HCT116 (cell line): ENCODE data around the gene DUSP16. TPM values are rescaled to one million over a fixed set of nuclear protein-coding genes. Genes with fewer than 3 reads are reported as not detected.
A peak's percentile ranks its signal among the peaks of the same experiment; 100 is the strongest.

Experiments used
- ATAC-seq: fragments of 200-7000 bp; cut with Tn5 transposase; 2 replicates; pipeline ENCODE4 v1.9.1; 2020; ENCODE audit warnings: mild to moderate bottlenecking, moderate library complexity
- BruUV-seq: library from RNA; stranded (reverse); fragments of 400-500 nt; replicated peaks from 2 replicates; lab custom pipeline; 2021; lab: Mats Ljungman, UMichigan
- CTCF ChIA-PET: fragments of 300-600 bp; sonication (Branson Sonifier 250); formaldehyde crosslinking; loops from one replicate; lab custom pipeline; 2021; ENCODE audit warnings: antibody characterized with exemption; lab: Charles Lee
- POLR2A ChIA-PET: fragments of 300-600, 350-600 bp; sonication (Branson Sonifier 250); formaldehyde crosslinking; loops from one replicate; lab custom pipeline; 2021; ENCODE audit warnings: antibody characterized with exemption; lab: Charles Lee
- RAD21 ChIA-PET, 2 experiments: fragments of 300-600 bp; sonication (Branson Sonifier 250); formaldehyde crosslinking; loops; one replicate each; lab custom pipeline; 2023; ENCODE audit warnings: low total read pairs in 2 of 2; ENCODE audit not compliant: uncharacterized antibody in 2 of 2, unreplicated experiment in 2 of 2, low non-redundant PET in 1 of 2; lab: Charles Lee
- DNase-seq: peaks from one replicate; pipeline ENCODE4 v3.0.0-alpha.2; 2010; ENCODE audit warnings: low read depth, low spot score
- H2AFZ ChIP-seq: fragments of 200-600 bp; shearing (Covaris generic), sonication (generic); 2 replicates; pipeline ENCODE4 v1.6.1; 2017; ENCODE audit warnings: low read depth, mixed run types, mixed read lengths, antibody characterized with exemption, low read length; ENCODE audit not compliant: poor library complexity, severe bottlenecking
- H3K27ac ChIP-seq: 2 replicates; pipeline ENCODE4 v1.5.1; 2012; ENCODE audit warnings: low read depth, low read length
- H3K27me3 ChIP-seq: fragments of 200-600 bp; sonication (generic); 2 replicates; pipeline ENCODE4 v1.6.1; 2016; ENCODE audit warnings: mixed run types, low read length, mixed read lengths; ENCODE audit not compliant: insufficient read depth
- H3K36me3 ChIP-seq, 2 experiments: fragments of 200-500 bp in 1 of 2; fragments of 200-600 bp in 1 of 2; sonication (Bioruptor generic) in 1 of 2; sonication (generic) in 1 of 2; 2 replicates each; pipeline versions ENCODE4 v1.5.1 to v1.6.1; 2014 to 2016; ENCODE audit warnings: low read length in 2 of 2, inconsistent platforms in 1 of 2, mixed read lengths in 1 of 2, mixed run types in 1 of 2; ENCODE audit not compliant: insufficient read depth in 2 of 2, control insufficient read depth in 1 of 2
- H3K4me1 ChIP-seq, 2 experiments: fragments of 200-600 bp in 1 of 2; sonication (generic) in 1 of 2; 2 replicates each; pipeline versions ENCODE4 v1.5.1 to v1.6.1; 2012 to 2017; ENCODE audit warnings: low read length in 2 of 2, inconsistent platforms in 1 of 2, mild to moderate bottlenecking in 1 of 2, mixed read lengths in 1 of 2, mixed run types in 1 of 2, moderate library complexity in 1 of 2; ENCODE audit not compliant: insufficient read depth in 2 of 2, control insufficient read depth in 1 of 2
- H3K4me2 ChIP-seq: fragments of 200-600 bp; sonication (generic); 2 replicates; pipeline ENCODE4 v1.6.1; 2017; ENCODE audit warnings: mixed run types, low read length, mixed read lengths
- H3K4me3 ChIP-seq, 2 experiments: fragments of 200-600 bp in 1 of 2; sonication (generic) in 1 of 2; replicated peaks in 1 of 2; 2 replicates each; pipeline ENCODE4 v1.5.1; 2011 to 2016; ENCODE audit warnings: low read length in 2 of 2, control low read depth in 1 of 2, low read depth in 1 of 2, mild to moderate bottlenecking in 1 of 2, mixed read lengths in 1 of 2, mixed run types in 1 of 2
- H3K79me2 ChIP-seq: fragments of 200-600 bp; sonication (generic); 2 replicates; pipeline ENCODE4 v1.6.1; 2017; ENCODE audit warnings: mild to moderate bottlenecking, mixed run types, low read length, moderate library complexity, mixed read lengths; ENCODE audit not compliant: insufficient read depth
- H3K9ac ChIP-seq: fragments of 200-600 bp; sonication (generic); 2 replicates; pipeline ENCODE4 v1.6.1; 2016; ENCODE audit warnings: low read length, mixed read lengths
- H3K9me2 ChIP-seq: fragments of 200-600 bp; sonication (generic), shearing (Covaris generic); 2 replicates; pipeline ENCODE4 v1.6.1; 2017; ENCODE audit warnings: mixed run types, mild to moderate bottlenecking, moderate library complexity; ENCODE audit not compliant: insufficient read depth
- H3K9me3 ChIP-seq, 2 experiments: fragments of 200-500 bp in 1 of 2; fragments of 200-600 bp in 1 of 2; sonication (Bioruptor generic) in 1 of 2; sonication (generic) in 1 of 2; 2 replicates each; pipeline ENCODE4 v1.6.1; 2014 to 2017; ENCODE audit warnings: low read length in 2 of 2, mixed read lengths in 2 of 2, inconsistent platforms in 1 of 2, low read depth in 1 of 2, mild to moderate bottlenecking in 1 of 2, mixed run types in 1 of 2, moderate library complexity in 1 of 2; ENCODE audit not compliant: control insufficient read depth in 1 of 2, insufficient read depth in 1 of 2
- H4K20me1 ChIP-seq: fragments of 200-600 bp; sonication (generic), shearing (Covaris generic); 2 replicates; pipeline ENCODE4 v1.6.1; 2017; ENCODE audit warnings: mixed run types, mild to moderate bottlenecking, moderate library complexity; ENCODE audit not compliant: insufficient read depth
- CBX3 ChIP-seq: IDR thresholded peaks from 2 replicates; pipeline ENCODE4 v1.6.1; 2012; ENCODE audit warnings: low read depth
- CEBPB ChIP-seq: IDR thresholded peaks from 2 replicates; pipeline ENCODE4 v1.6.1; 2012; ENCODE audit warnings: low read depth
- EGR1 ChIP-seq: IDR thresholded peaks from 2 replicates; pipeline ENCODE4 v1.6.1; 2012; ENCODE audit warnings: low read depth
- ELF1 ChIP-seq: IDR thresholded peaks from 2 replicates; pipeline ENCODE4 v1.6.1; 2012; ENCODE audit warnings: low read depth, borderline replicate concordance
- EZH2 ChIP-seq: fragments of 200-600 bp; sonication (generic); IDR thresholded peaks from 2 replicates; pipeline ENCODE4 v1.6.1; 2017; ENCODE audit warnings: antibody characterized with exemption, mixed run types
- JUND ChIP-seq: IDR thresholded peaks from 2 replicates; pipeline ENCODE4 v1.6.1; 2012
- POLR2A ChIP-seq: IDR thresholded peaks from 2 replicates; pipeline ENCODE4 v1.7.0; 2011; ENCODE audit warnings: borderline replicate concordance; ENCODE audit not compliant: insufficient read depth, insufficient read length; ENCODE audit errors: extremely low read depth
- POLR2AphosphoS5 ChIP-seq: IDR thresholded peaks from 2 replicates; pipeline ENCODE4 v1.6.1; 2011; ENCODE audit warnings: mild to moderate bottlenecking, low read depth, low read length, moderate library complexity
- RAD21 ChIP-seq: IDR thresholded peaks from 2 replicates; pipeline ENCODE4 v1.6.1; 2012; ENCODE audit warnings: low read depth, mild to moderate bottlenecking
- SIN3A ChIP-seq: IDR thresholded peaks from 2 replicates; pipeline ENCODE4 v1.6.1; 2012; ENCODE audit warnings: low read depth
- SP1 ChIP-seq: IDR thresholded peaks from 2 replicates; pipeline ENCODE4 v1.6.1; 2012; ENCODE audit warnings: low read depth
- TCF7L2 ChIP-seq: IDR thresholded peaks from 2 replicates; pipeline ENCODE4 v1.7.0; 2011; ENCODE audit warnings: borderline replicate concordance, inconsistent platforms; ENCODE audit not compliant: insufficient read depth, insufficient read length; ENCODE audit errors: extremely low read depth
- YY1 ChIP-seq: IDR thresholded peaks from 2 replicates; pipeline ENCODE4 v1.6.1; 2011; ENCODE audit warnings: low read length, low read depth, moderate library complexity, mild to moderate bottlenecking; ENCODE audit not compliant: insufficient replicate concordance; ENCODE audit errors: extremely low read depth
- ZFX ChIP-seq: fragments of 450-650 bp; IDR thresholded peaks from 2 replicates; pipeline ENCODE4 v1.6.1; 2017
- intact Hi-C: fragments of 100-400 bp; cut with micrococcal nuclease; formaldehyde crosslinking; loops from 2 replicates; pipeline ENCODE4 v1.10.0; 2022
- total RNA-seq: library from RNA; stranded (reverse); gene quantifications from one replicate; pipeline ENCODE4 v1.2.1, GENCODE V29; 2021; ENCODE audit not compliant: unreplicated experiment
- TF ChIP-seq, protein P1 (sequence below): IDR thresholded peaks from 2 replicates; pipeline ENCODE4 v1.6.1; 2012; ENCODE audit warnings: low read depth
- TF ChIP-seq, protein P2 (sequence below), 3 experiments: fragments of 200-600 bp in 1 of 3; sonication (generic) in 1 of 3; IDR thresholded peaks in 2 of 3; conservative IDR thresholded peaks in 1 of 3; 2 replicates each; pipeline ENCODE4 v1.5.1; 2012 to 2017; ENCODE audit warnings: low read depth in 2 of 3, low read length in 2 of 3, antibody characterized with exemption in 1 of 3, borderline replicate concordance in 1 of 3, control low read depth in 1 of 3, mild to moderate bottlenecking in 1 of 3, mixed read lengths in 1 of 3, mixed run types in 1 of 3, moderate library complexity in 1 of 3; ENCODE audit not compliant: insufficient read depth in 1 of 3
- TF ChIP-seq, protein P3 (sequence below): IDR thresholded peaks from 2 replicates; pipeline ENCODE4 v1.6.1; 2012
- TF ChIP-seq, protein P4 (sequence below): IDR thresholded peaks from 2 replicates; pipeline ENCODE4 v1.6.1; 2011; ENCODE audit warnings: mild to moderate bottlenecking, low read length, moderate library complexity; ENCODE audit not compliant: insufficient replicate concordance; ENCODE audit errors: extremely low read depth

The DUSP16 gene
- total RNA-seq, 1 experiment from 2014 or later, result 13.4 TPM

DNA sequence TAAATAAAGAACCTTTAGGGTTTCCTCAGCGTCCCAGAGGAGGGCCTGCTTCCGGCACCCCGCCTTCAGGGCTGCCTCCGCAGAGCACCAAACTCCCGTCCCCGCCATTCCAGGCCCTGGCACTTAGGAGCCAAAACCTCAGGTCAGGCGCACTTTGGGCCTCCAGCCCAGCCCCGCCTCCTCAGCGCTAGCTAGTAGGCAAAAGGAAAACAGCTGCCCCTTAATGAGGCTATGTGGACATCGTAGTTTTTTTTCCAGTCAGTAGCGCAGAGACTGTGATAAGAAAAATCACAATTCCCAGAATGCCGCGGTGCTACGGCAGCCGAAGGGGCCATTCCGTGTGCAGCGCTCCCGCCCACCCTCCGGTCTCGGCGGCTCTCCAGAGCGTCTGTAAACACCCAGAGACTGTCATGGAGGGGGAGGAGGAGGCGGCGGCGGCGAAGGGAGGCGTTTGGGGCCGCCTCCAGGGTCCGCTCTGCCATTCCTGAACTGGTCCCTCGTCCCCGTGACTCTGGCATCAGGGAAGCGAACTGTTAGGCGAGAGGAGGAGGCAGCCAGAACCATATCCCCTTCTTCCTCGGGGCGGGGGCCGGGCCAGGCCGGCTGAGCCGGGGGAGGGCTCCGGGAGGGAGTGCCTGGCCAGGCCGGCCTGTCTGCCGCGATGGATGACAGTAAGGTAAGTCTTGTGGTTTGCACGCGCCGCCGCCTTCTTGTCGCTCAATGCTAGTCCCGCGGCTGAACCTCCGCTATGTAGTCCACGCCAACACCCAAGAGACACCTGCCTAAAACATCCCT, 49.0 kb upstream of the DUSP16 start, which contains the start of gene CREBL2 (continued):
- TF ChIP-seq RAD21, result no peak
- peak; percentile 81 for TF ChIP-seq POLR2AphosphoS5
- TF ChIP-seq SP1, result peak; percentile 83
- TF ChIP-seq SIN3A, result peak; percentile 91
- no peak for TF ChIP-seq JUND

DNA sequence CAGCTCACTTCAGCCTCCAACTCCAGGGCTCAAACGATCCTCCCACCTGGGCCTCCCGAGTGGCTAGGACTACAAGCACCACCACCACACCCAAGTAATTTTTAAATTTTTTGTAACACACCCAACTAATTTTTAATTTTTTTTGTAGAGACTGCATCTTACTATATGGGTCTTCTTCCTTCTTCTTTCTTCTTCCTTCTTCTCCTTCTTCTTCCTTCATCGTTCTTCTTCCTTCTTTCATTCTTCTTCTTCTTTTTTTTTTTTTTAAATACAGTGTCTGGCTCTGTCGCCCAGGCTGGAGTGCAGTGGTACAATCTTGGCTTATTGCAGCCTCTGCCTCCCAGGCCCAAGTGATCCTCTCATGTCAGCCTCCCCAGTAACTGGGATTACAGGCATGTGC, 48.0 kb upstream of the DUSP16 start:
- Histone ChIP-seq H3K79me2 (no peaks in the 10 kb centered on the region), H3K36me3 (no peaks in the 10 kb centered on the region), H4K20me1 (no peaks in the 10 kb centered on the region), H3K4me2 (peak overlapping the region; percentile 75), H2AFZ (peak overlapping the region; percentile 83), H3K9ac (peak overlapping the region; percentile 78), H3K27me3 (no peaks in the 10 kb centered on the region), H3K9me2 (no peaks in the 10 kb centered on the region), H3K4me1 (peaks cover 12 to 15% of the 10 kb centered on the region in 2 experiments), H3K27ac (peak overlapping the region; percentile 86), H3K4me3 (peak overlapping the region; percentile 82 to 93), H3K9me3 (no peaks in the 10 kb centered on the region)
- POLR2A ChIA-PET, result no interaction called here
- no peak for ATAC-seq
- RAD21 ChIA-PET, result no interaction called here
- CTCF ChIA-PET, result no interaction called here
- intact Hi-C loops, result loop anchor here (2.0 kb wide), 1 partner anchor 48 kb away; the partner anchor contains the start of gene DUSP16
- no peak for DNase-seq
- no TSS peak for BruUV-seq
- no peak for TF ChIP-seq RAD21
- no peak for TF ChIP-seq POLR2A
- TF ChIP-seq, protein P1, sequence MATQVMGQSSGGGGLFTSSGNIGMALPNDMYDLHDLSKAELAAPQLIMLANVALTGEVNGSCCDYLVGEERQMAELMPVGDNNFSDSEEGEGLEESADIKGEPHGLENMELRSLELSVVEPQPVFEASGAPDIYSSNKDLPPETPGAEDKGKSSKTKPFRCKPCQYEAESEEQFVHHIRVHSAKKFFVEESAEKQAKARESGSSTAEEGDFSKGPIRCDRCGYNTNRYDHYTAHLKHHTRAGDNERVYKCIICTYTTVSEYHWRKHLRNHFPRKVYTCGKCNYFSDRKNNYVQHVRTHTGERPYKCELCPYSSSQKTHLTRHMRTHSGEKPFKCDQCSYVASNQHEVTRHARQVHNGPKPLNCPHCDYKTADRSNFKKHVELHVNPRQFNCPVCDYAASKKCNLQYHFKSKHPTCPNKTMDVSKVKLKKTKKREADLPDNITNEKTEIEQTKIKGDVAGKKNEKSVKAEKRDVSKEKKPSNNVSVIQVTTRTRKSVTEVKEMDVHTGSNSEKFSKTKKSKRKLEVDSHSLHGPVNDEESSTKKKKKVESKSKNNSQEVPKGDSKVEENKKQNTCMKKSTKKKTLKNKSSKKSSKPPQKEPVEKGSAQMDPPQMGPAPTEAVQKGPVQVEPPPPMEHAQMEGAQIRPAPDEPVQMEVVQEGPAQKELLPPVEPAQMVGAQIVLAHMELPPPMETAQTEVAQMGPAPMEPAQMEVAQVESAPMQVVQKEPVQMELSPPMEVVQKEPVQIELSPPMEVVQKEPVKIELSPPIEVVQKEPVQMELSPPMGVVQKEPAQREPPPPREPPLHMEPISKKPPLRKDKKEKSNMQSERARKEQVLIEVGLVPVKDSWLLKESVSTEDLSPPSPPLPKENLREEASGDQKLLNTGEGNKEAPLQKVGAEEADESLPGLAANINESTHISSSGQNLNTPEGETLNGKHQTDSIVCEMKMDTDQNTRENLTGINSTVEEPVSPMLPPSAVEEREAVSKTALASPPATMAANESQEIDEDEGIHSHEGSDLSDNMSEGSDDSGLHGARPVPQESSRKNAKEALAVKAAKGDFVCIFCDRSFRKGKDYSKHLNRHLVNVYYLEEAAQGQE, result no peak
- TF ChIP-seq EGR1, result no peak
- TF ChIP-seq CBX3, result no peak
- TF ChIP-seq ELF1, result no peak
- TF ChIP-seq, protein P2, sequence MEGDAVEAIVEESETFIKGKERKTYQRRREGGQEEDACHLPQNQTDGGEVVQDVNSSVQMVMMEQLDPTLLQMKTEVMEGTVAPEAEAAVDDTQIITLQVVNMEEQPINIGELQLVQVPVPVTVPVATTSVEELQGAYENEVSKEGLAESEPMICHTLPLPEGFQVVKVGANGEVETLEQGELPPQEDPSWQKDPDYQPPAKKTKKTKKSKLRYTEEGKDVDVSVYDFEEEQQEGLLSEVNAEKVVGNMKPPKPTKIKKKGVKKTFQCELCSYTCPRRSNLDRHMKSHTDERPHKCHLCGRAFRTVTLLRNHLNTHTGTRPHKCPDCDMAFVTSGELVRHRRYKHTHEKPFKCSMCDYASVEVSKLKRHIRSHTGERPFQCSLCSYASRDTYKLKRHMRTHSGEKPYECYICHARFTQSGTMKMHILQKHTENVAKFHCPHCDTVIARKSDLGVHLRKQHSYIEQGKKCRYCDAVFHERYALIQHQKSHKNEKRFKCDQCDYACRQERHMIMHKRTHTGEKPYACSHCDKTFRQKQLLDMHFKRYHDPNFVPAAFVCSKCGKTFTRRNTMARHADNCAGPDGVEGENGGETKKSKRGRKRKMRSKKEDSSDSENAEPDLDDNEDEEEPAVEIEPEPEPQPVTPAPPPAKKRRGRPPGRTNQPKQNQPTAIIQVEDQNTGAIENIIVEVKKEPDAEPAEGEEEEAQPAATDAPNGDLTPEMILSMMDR (IDR thresholded peaks at IDR 0.05 in 2 of 3, conservative IDR thresholded peaks at IDR 0.05 in 1 of 3; ENCODE audit: borderline replicate concordance in 1 of 3, insufficient read depth in 1 of 3, low read depth in 2 of 3, low read length in 2 of 3), result no peak
- TF ChIP-seq ZFX, result no peak
- TF ChIP-seq, protein P3, sequence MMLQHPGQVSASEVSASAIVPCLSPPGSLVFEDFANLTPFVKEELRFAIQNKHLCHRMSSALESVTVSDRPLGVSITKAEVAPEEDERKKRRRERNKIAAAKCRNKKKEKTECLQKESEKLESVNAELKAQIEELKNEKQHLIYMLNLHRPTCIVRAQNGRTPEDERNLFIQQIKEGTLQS, result no peak
- no peak for TF ChIP-seq CEBPB
- no peak for TF ChIP-seq YY1
- TF ChIP-seq, protein P4, sequence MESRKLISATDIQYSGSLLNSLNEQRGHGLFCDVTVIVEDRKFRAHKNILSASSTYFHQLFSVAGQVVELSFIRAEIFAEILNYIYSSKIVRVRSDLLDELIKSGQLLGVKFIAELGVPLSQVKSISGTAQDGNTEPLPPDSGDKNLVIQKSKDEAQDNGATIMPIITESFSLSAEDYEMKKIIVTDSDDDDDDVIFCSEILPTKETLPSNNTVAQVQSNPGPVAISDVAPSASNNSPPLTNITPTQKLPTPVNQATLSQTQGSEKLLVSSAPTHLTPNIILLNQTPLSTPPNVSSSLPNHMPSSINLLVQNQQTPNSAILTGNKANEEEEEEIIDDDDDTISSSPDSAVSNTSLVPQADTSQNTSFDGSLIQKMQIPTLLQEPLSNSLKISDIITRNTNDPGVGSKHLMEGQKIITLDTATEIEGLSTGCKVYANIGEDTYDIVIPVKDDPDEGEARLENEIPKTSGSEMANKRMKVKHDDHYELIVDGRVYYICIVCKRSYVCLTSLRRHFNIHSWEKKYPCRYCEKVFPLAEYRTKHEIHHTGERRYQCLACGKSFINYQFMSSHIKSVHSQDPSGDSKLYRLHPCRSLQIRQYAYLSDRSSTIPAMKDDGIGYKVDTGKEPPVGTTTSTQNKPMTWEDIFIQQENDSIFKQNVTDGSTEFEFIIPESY, result no peak
- TF ChIP-seq EZH2, result no peak
- no peak for TF ChIP-seq TCF7L2
- no peak for TF ChIP-seq SIN3A
